NCI-H510A treated with DMSO at 0.1 percent for 48 hours (cell line): ENCODE results near the gene GORASP1.
"Not testable (repeated sequence)": the region's sequence is repeated elsewhere in the genome, so short reads cannot be mapped to it uniquely, and the experiment has no call there.

Experiments used
- DNase-seq: peaks from one replicate; lab custom pipeline; 2025; lab: John Stamatoyannopoulos, UW

GORASP1 gene

GRCh38 chr3:39064646-39065045 is 42.8 kb downstream of the GORASP1 start:
- no peak for DNase-seq

GRCh38 chr3:39063143-39063542 is 44.3 kb downstream of the GORASP1 start:
- no peak for DNase-seq

GRCh38 chr3:39062180-39062579 is 45.2 kb downstream of the GORASP1 start:
- DNase-seq, result no peak

GRCh38 chr3:39061228-39061627 is 46.2 kb downstream of the GORASP1 start:
- DNase-seq, result not testable (repeated sequence)

- DNase-seq, result no peak
Measured at GRCh38 chr3:39056151-39056550, 51.3 kb downstream of the GORASP1 start.

GRCh38 chr3:39053696-39054095 is 53.7 kb downstream of the GORASP1 start:
- DNase-seq, result no peak

GRCh38 chr3:39052583-39052982 is 54.8 kb downstream of the GORASP1 start:
- DNase-seq, result peak; percentile 30

GRCh38 chr3:39051649-39052561 is 55.5 kb downstream of the GORASP1 start, which contains the start of the genes SCN11A and WDR48:
SCN11A (minus strand) TSS chr3:39051944; CDS start chr3:38950362, 101,582 bp downstream.
WDR48 (plus strand) TSS chr3:39052016; CDS start chr3:39052026, 10 bp downstream.
- DNase-seq, result peak; percentile 89

GRCh38 chr3:39050029-39050428 is 57.4 kb downstream of the GORASP1 start:
- no peak for DNase-seq
